H1 (cell line): ENCODE measurements around the gene CRYBG3. TPM values are rescaled to one million over a fixed set of nuclear protein-coding genes. Genes with fewer than 3 reads are reported as not detected.

Source experiments
- CTCF ChIA-PET: fragments of 300-600 bp; sonication (Branson Sonifier 250); formaldehyde crosslinking; loops from one replicate; lab custom pipeline; 2021; ENCODE audit not compliant: partially characterized antibody; lab: Charles Lee
- POLR2A ChIA-PET: fragments of 300-600 bp; sonication (Branson Sonifier 250); formaldehyde crosslinking; loops from one replicate; lab custom pipeline; 2021; ENCODE audit warnings: inconsistent platforms; ENCODE audit not compliant: partially characterized antibody; lab: Charles Lee
- DNase-seq, 2 experiments: peaks; one replicate each; pipeline versions ENCODE4 v3.0.0 to v3.0.0-alpha.2; 2010 to 2022; ENCODE audit warnings: low spot score in 2 of 2, low read depth in 1 of 2, mixed read lengths in 1 of 2
- FAIRE-seq: peaks from 2 replicates; lab custom pipeline; 2011; peaks lifted over from hg19 to GRCh38; lab: Jason Lieb, UNC
- H2AFZ ChIP-seq: 2 replicates; pipeline ENCODE4 v1.8.1; 2012; ENCODE audit warnings: low read length, inconsistent platforms
- H2AK5ac ChIP-seq: 2 replicates; pipeline ENCODE4 v1.6.1; 2013; ENCODE audit warnings: low read depth, low read length
- H2BK120ac ChIP-seq: replicated peaks from 2 replicates; pipeline ENCODE3; 2013; ENCODE audit warnings: low read depth, low read length, inconsistent platforms
- H2BK12ac ChIP-seq: 2 replicates; pipeline ENCODE4 v1.6.1; 2013; ENCODE audit warnings: low read depth, low read length
- H2BK15ac ChIP-seq: 2 replicates; pipeline ENCODE4 v1.6.1; 2013; ENCODE audit warnings: low read length
- H2BK20ac ChIP-seq: 2 replicates; pipeline ENCODE4 v1.6.1; 2013; ENCODE audit warnings: low read length
- H2BK5ac ChIP-seq: 2 replicates; pipeline ENCODE4 v1.6.1; 2013; ENCODE audit warnings: low read depth, low read length
- H3K14ac ChIP-seq: 2 replicates; pipeline ENCODE4 v1.6.1; 2013; ENCODE audit warnings: inconsistent platforms; ENCODE audit not compliant: insufficient read length
- H3K18ac ChIP-seq: 2 replicates; pipeline ENCODE4 v1.6.1; 2013; ENCODE audit warnings: low read length; ENCODE audit errors: extremely low read depth
- H3K23ac ChIP-seq: 2 replicates; pipeline ENCODE4 v1.6.1; 2013; ENCODE audit warnings: inconsistent platforms; ENCODE audit not compliant: insufficient read length
- H3K23me2 ChIP-seq: 2 replicates; pipeline ENCODE4 v1.6.1; 2013; ENCODE audit warnings: low read depth, low read length
- H3K27ac ChIP-seq: 2 replicates; pipeline ENCODE4 v1.6.1; 2011; ENCODE audit warnings: low read depth, low read length, inconsistent platforms
- H3K27me3 ChIP-seq, 4 experiments: replicated peaks in 1 of 4; 1 replicate in 1 of 4; 2 replicates in 3 of 4; pipeline versions ENCODE4 v1.6.1 to v1.8.1; 2011 to 2013; ENCODE audit warnings: low read length in 3 of 4, mild to moderate bottlenecking in 3 of 4, inconsistent platforms in 2 of 4, mixed read lengths in 2 of 4, moderate library complexity in 1 of 4; ENCODE audit not compliant: control insufficient read depth in 3 of 4, insufficient read depth in 3 of 4; ENCODE audit errors: extremely low read depth in 1 of 4
- H3K36me3 ChIP-seq, 4 experiments: 2 replicates each; pipeline versions ENCODE4 v1.6.1 to v1.8.1; 2011 to 2013; ENCODE audit warnings: mild to moderate bottlenecking in 4 of 4, low read length in 3 of 4, moderate library complexity in 2 of 4, control low read depth in 1 of 4, inconsistent platforms in 1 of 4; ENCODE audit not compliant: insufficient read depth in 4 of 4, control insufficient read depth in 2 of 4
- H3K4ac ChIP-seq: replicated peaks from 2 replicates; pipeline ENCODE3; 2013; ENCODE audit warnings: low read length, low read depth, mixed read lengths, inconsistent platforms; ENCODE audit not compliant: insufficient read length
- H3K4me1 ChIP-seq, 4 experiments: replicated peaks in 1 of 4; 1 replicate in 1 of 4; 2 replicates in 3 of 4; pipeline versions ENCODE4 v1.6.1 to v1.8.1; 2011 to 2013; ENCODE audit warnings: low read length in 3 of 4, inconsistent platforms in 2 of 4, mixed read lengths in 1 of 4; ENCODE audit not compliant: insufficient read depth in 4 of 4, control insufficient read depth in 3 of 4
- H3K4me2 ChIP-seq, 2 experiments: 2 replicates each; pipeline versions ENCODE4 v1.6.1 to v1.8.1; 2011 to 2013; ENCODE audit warnings: low read depth in 2 of 2, low read length in 2 of 2, control low read depth in 1 of 2, inconsistent platforms in 1 of 2, mild to moderate bottlenecking in 1 of 2; ENCODE audit not compliant: insufficient read depth in 1 of 2
- H3K4me3 ChIP-seq, 4 experiments: fragments of 200-600, 300-600 bp in 1 of 4; sonication (generic), shearing (Covaris generic), sonication (Bioruptor Twin) in 1 of 4; 2 replicates each; pipeline versions ENCODE4 v1.5.1 to v1.8.1; 2011 to 2016; ENCODE audit warnings: low read length in 4 of 4, low read depth in 3 of 4, control low read depth in 2 of 4, inconsistent platforms in 2 of 4, mild to moderate bottlenecking in 2 of 4, mixed read lengths in 1 of 4, moderate library complexity in 1 of 4; ENCODE audit not compliant: insufficient read depth in 2 of 4; ENCODE audit errors: extremely low read depth in 1 of 4
- H3K56ac ChIP-seq: replicated peaks from 2 replicates; pipeline ENCODE3; 2013; ENCODE audit warnings: low read depth, mild to moderate bottlenecking, mixed read lengths, low read length, inconsistent platforms; ENCODE audit not compliant: insufficient read length
- H3K79me1 ChIP-seq: 2 replicates; pipeline ENCODE4 v1.6.1; 2013; ENCODE audit warnings: low read depth, low read length, control low read depth
- H3K79me2 ChIP-seq, 2 experiments: 2 replicates each; pipeline versions ENCODE4 v1.6.1 to v1.8.1; 2012 to 2013; ENCODE audit warnings: low read length in 2 of 2, mild to moderate bottlenecking in 2 of 2, inconsistent platforms in 1 of 2; ENCODE audit not compliant: insufficient read depth in 2 of 2, control insufficient read depth in 1 of 2
- H3K9ac ChIP-seq, 4 experiments: replicated peaks in 1 of 4; 1 replicate in 1 of 4; 2 replicates in 3 of 4; pipeline versions ENCODE4 v1.6.1 to v1.8.1; 2011 to 2013; ENCODE audit warnings: low read depth in 3 of 4, low read length in 3 of 4, control low read depth in 2 of 4, mild to moderate bottlenecking in 2 of 4, moderate library complexity in 2 of 4, inconsistent platforms in 1 of 4; ENCODE audit errors: extremely low read depth in 1 of 4
- H3K9me3 ChIP-seq, 2 experiments: 2 replicates each; pipeline versions ENCODE4 v1.6.1 to v1.8.1; 2012 to 2013; ENCODE audit warnings: mild to moderate bottlenecking in 2 of 2, moderate library complexity in 2 of 2, control low read depth in 1 of 2, inconsistent platforms in 1 of 2, low read depth in 1 of 2, low read length in 1 of 2, mixed read lengths in 1 of 2; ENCODE audit not compliant: insufficient read depth in 2 of 2
- H4K20me1 ChIP-seq, 2 experiments: replicated peaks in 1 of 2; 2 replicates each; pipeline versions ENCODE3 to v1.8.1; 2011 to 2013; ENCODE audit warnings: inconsistent platforms in 2 of 2, low read length in 2 of 2, mild to moderate bottlenecking in 1 of 2; ENCODE audit not compliant: insufficient read depth in 2 of 2, control insufficient read depth in 1 of 2
- H4K5ac ChIP-seq: 2 replicates; pipeline ENCODE4 v1.6.1; 2013; ENCODE audit warnings: low read length, low read depth, mixed read lengths, inconsistent platforms; ENCODE audit not compliant: insufficient read length
- H4K8ac ChIP-seq: 2 replicates; pipeline ENCODE4 v1.8.0; 2013; ENCODE audit warnings: mild to moderate bottlenecking, moderate library complexity, low read length, inconsistent platforms; ENCODE audit not compliant: insufficient read depth; ENCODE audit errors: extremely low read depth
- H4K91ac ChIP-seq: replicated peaks from 2 replicates; pipeline ENCODE3; 2013; ENCODE audit warnings: low read length, mixed read lengths, inconsistent platforms; ENCODE audit not compliant: insufficient read length
- ASH2L ChIP-seq: fragments of 200-600, 300-600 bp; sonication (generic); IDR thresholded peaks from one replicate; pipeline ENCODE4 v1.7.1; 2017; ENCODE audit warnings: low read length
- ATF2 ChIP-seq: IDR thresholded peaks from 2 replicates; pipeline ENCODE4 v1.6.1; 2012; ENCODE audit warnings: low read length, inconsistent platforms
- EP300 ChIP-seq, 2 experiments: IDR thresholded peaks; 1 replicate in 1 of 2; 2 replicates in 1 of 2; pipeline ENCODE4 v1.6.1; 2011 to 2012; ENCODE audit warnings: low read depth in 2 of 2, low read length in 2 of 2, mild to moderate bottlenecking in 2 of 2, borderline replicate concordance in 1 of 2, inconsistent platforms in 1 of 2, moderate library complexity in 1 of 2
- MAFK ChIP-seq: IDR thresholded peaks from 2 replicates; pipeline ENCODE4 v1.6.1; 2012; ENCODE audit warnings: low read depth, mild to moderate bottlenecking, improper control_type of control experiment, low read length
- WGBS, 2 experiments: shearing (Covaris generic) in 1 of 2; methylation state at CpG; one replicate each; pipeline versions ENCODE4 v1.1.6 to v1.1.7; 2013 to 2015; ENCODE audit warnings: low lambda C conversion rate in 2 of 2, mixed read lengths in 2 of 2, inconsistent platforms in 1 of 2, low coverage in 1 of 2, missing lambda C conversion rate in 1 of 2; ENCODE audit not compliant: insufficient replicate concordance in 2 of 2, insufficient coverage in 1 of 2, insufficient read length in 1 of 2; ENCODE audit errors: extremely low coverage in 1 of 2, missing lambda C conversion rate in 1 of 2; 5-methylcytosine and 5-hydroxymethylcytosine counted together
- polyA plus RNA-seq, 7 experiments: library from polyadenylated mRNA; depleted of rRNA in 3 of 7; stranded (reverse) in 5 of 7; unstranded in 2 of 7; fragments of >200 nt in 5 of 7; fragments of 200-250 nt in 2 of 7; gene quantifications; 1 replicate in 5 of 7; 2 replicates in 1 of 7; 4 replicates in 1 of 7; pipeline versions ENCODE4 v1.2.1 to v1.2.3, GENCODE V29; 2011 to 2013; ENCODE audit warnings: missing spikeins in 2 of 7, mixed read lengths in 2 of 7
- total RNA-seq: library from RNA; stranded (reverse); fragmentation: NEBNext Ultra II Directional; extraction: Animal tissue kit (Norgen Biotek cat#: 25700); gene quantifications from 2 replicates; pipeline ENCODE4 v1.2.1, GENCODE V29; 2021

The CRYBG3 gene
- total and polyA plus RNA-seq, 2 of the 8 experiments (the other 6 are each of a cell fraction or from before 2014, with no cell fraction given) = 2.1 to 8.0 TPM

- TF ChIP-seq EP300 (IDR thresholded peaks at IDR 0.05; ENCODE audit: borderline replicate concordance in 1 of 2, low read depth in 2 of 2, low read length in 2 of 2) = no peak
- no peak for TF ChIP-seq ASH2L
- no peak for TF ChIP-seq MAFK
- TF ChIP-seq ATF2 = no peak
- TF ChIP-seq, all 59 proteins: peak for 0
- H3K9me3 ChIP-seq = no peaks in the 10 kb centered on the region
- no peak overlapping the region for H2AFZ ChIP-seq
- H3K23ac ChIP-seq = no peak overlapping the region
- H3K4me3 ChIP-seq = no peak overlapping the region
- WGBS, 2 experiments = 83% methylated on average over 2 of the region's 2 CpGs; no CpG with 5 or more reads in 1 of the 2 experiments
- no peak overlapping the region for H4K5ac ChIP-seq
- ChIA-PET CTCF (interaction anchor here (2.9 kb wide), 1 partner anchor 11 kb away, joined by 12 read pairs; the partner anchor contains the start of gene CRYBG3), POLR2A (no interaction called here)
- no peaks in the 10 kb centered on the region for H3K4me1 ChIP-seq
- no peaks in the 10 kb centered on the region for H3K79me2 ChIP-seq
- H3K56ac ChIP-seq = no peak overlapping the region
- no peak overlapping the region for H4K8ac ChIP-seq
- no peaks in the 10 kb centered on the region for H3K27me3 ChIP-seq
- H3K23me2 ChIP-seq = no peaks in the 10 kb centered on the region
- H3K4ac ChIP-seq = no peak overlapping the region
- no peak overlapping the region for H3K27ac ChIP-seq
- no peaks in the 10 kb centered on the region for H4K20me1 ChIP-seq
- H3K4me2 ChIP-seq = no peak overlapping the region
- no peak overlapping the region for H2BK5ac ChIP-seq
- DNase-seq (no peak), FAIRE-seq (no peak)
- no peaks in the 10 kb centered on the region for H3K36me3 ChIP-seq
- no peak overlapping the region for H2AK5ac ChIP-seq
- H3K14ac ChIP-seq = no peak overlapping the region
- H2BK20ac ChIP-seq = no peak overlapping the region
- H3K79me1 ChIP-seq = no peaks in the 10 kb centered on the region
- no peak overlapping the region for H3K18ac ChIP-seq
- H2BK120ac ChIP-seq = no peak overlapping the region
- no peak overlapping the region for H2BK12ac ChIP-seq
- no peak overlapping the region for H4K91ac ChIP-seq
- H2BK15ac ChIP-seq = no peak overlapping the region
- no peak overlapping the region for H3K9ac ChIP-seq
Measured at GRCh38 chr3:97810779-97811390, 10.9 kb upstream of the CRYBG3 start.
